Keratinocyte (primary cell): ENCODE results near the gene BHLHE23. TPM values are rescaled to one million over a fixed set of nuclear protein-coding genes. Genes with fewer than 3 reads are reported as not detected.

ENCODE experiments used
- DNase-seq: peaks from one replicate; pipeline ENCODE4 v3.0.0-alpha.2; 2011; ENCODE audit warnings: low read depth, missing footprints, low spot score
- FAIRE-seq: peaks from 2 replicates; lab custom pipeline; 2011; peaks lifted over from hg19 to GRCh38; lab: Jason Lieb, UNC
- H2AFZ ChIP-seq: 2 replicates; pipeline ENCODE4 v1.6.0; 2012; ENCODE audit warnings: low read length, control low read depth, inconsistent platforms; ENCODE audit not compliant: control insufficient read depth
- H3K27ac ChIP-seq: 2 replicates; pipeline ENCODE4 v1.5.1; 2011; ENCODE audit warnings: low read length; ENCODE audit not compliant: control insufficient read depth, insufficient read depth
- H3K27me3 ChIP-seq: 3 replicates; pipeline ENCODE4 v1.6.0; 2011; ENCODE audit warnings: low read length; ENCODE audit not compliant: control insufficient read depth, insufficient read depth; ENCODE audit errors: extremely low read depth
- H3K36me3 ChIP-seq, 2 experiments: 2 replicates in 1 of 2; 3 replicates in 1 of 2; pipeline ENCODE4 v1.5.1; 2011; ENCODE audit warnings: low read length in 2 of 2, mild to moderate bottlenecking in 1 of 2; ENCODE audit not compliant: control insufficient read depth in 2 of 2, insufficient read depth in 2 of 2; ENCODE audit errors: extremely low read depth in 1 of 2
- H3K4me1 ChIP-seq: 3 replicates; pipeline ENCODE4 v1.5.1; 2011; ENCODE audit warnings: low read length; ENCODE audit not compliant: control insufficient read depth, insufficient read depth; ENCODE audit errors: extremely low read depth
- H3K4me2 ChIP-seq: 3 replicates; pipeline ENCODE4 v1.6.0; 2011; ENCODE audit warnings: low read depth, low read length; ENCODE audit not compliant: control insufficient read depth, insufficient read depth; ENCODE audit errors: extremely low read depth
- H3K4me3 ChIP-seq, 3 experiments: fragments of 200-600 bp in 1 of 3; sonication (generic) in 1 of 3; 2 replicates in 2 of 3; 3 replicates in 1 of 3; pipeline ENCODE4 v1.5.1; 2011 to 2016; ENCODE audit warnings: low read length in 3 of 3, mild to moderate bottlenecking in 3 of 3, control low read depth in 2 of 3, inconsistent platforms in 1 of 3, low read depth in 1 of 3, mixed read lengths in 1 of 3, mixed run types in 1 of 3, moderate library complexity in 1 of 3; ENCODE audit not compliant: control insufficient read depth in 2 of 3, insufficient read depth in 2 of 3; ENCODE audit errors: extremely low read depth in 1 of 3
- H3K79me2 ChIP-seq: 2 replicates; pipeline ENCODE4 v1.6.0; 2012; ENCODE audit warnings: low read length; ENCODE audit not compliant: control insufficient read depth, insufficient read depth
- H3K9ac ChIP-seq: 3 replicates; pipeline ENCODE4 v1.6.0; 2011; ENCODE audit warnings: low read length; ENCODE audit not compliant: control insufficient read depth, insufficient read depth; ENCODE audit errors: extremely low read depth
- H3K9me1 ChIP-seq: 3 replicates; pipeline ENCODE4 v1.6.0; 2011; ENCODE audit warnings: low read length; ENCODE audit not compliant: control insufficient read depth, insufficient read depth; ENCODE audit errors: extremely low read depth
- H3K9me3 ChIP-seq: 2 replicates; pipeline ENCODE4 v1.5.1; 2012; ENCODE audit warnings: low read depth, low read length; ENCODE audit not compliant: control insufficient read depth
- H4K20me1 ChIP-seq: 3 replicates; pipeline ENCODE4 v1.6.0; 2011; ENCODE audit warnings: low read length; ENCODE audit not compliant: control insufficient read depth, insufficient read depth; ENCODE audit errors: extremely low read depth
- CTCF ChIP-seq, 3 experiments: IDR thresholded peaks in 1 of 3; conservative IDR thresholded peaks in 1 of 3; optimal IDR thresholded peaks in 1 of 3; 2 replicates in 2 of 3; 3 replicates in 1 of 3; pipeline versions ENCODE3 to v1.5.1; 2011; ENCODE audit warnings: low read length in 3 of 3, mild to moderate bottlenecking in 3 of 3, moderate library complexity in 2 of 3, control low read depth in 1 of 3, inconsistent platforms in 1 of 3; ENCODE audit not compliant: insufficient read depth in 2 of 3; ENCODE audit errors: extremely low read depth in 1 of 3
- EZH2 ChIP-seq: IDR thresholded peaks from one replicate; pipeline ENCODE4 v1.6.1; 2012; ENCODE audit warnings: inconsistent platforms, mild to moderate bottlenecking, low read length, moderate library complexity
- dilution Hi-C: fragments of 300-500 bp; cut with MboI; formaldehyde crosslinking; loops from one replicate; pipeline ENCODE4 v1.7.0; 2020; ENCODE audit warnings: low sequenced_read_pairs; ENCODE audit not compliant: extremely low pct_ligation_motif_present
- polyA plus RNA-seq, 5 experiments: library from polyadenylated mRNA; depleted of rRNA in 3 of 5; stranded (reverse) in 3 of 5; stranded (forward) in 1 of 5; unstranded in 1 of 5; fragments of >200 nt; gene quantifications; 1 replicate in 1 of 5; 2 replicates in 3 of 5; 3 replicates in 1 of 5; pipeline versions ENCODE4 v1.2.1 to v1.2.3, GENCODE V29; 2011 to 2012; ENCODE audit warnings: missing spikeins in 2 of 5, low read depth in 1 of 5, low replicate concordance in 1 of 5

BHLHE23 gene
- polyA plus RNA-seq, 1 donor (not counting 4 experiments of a cell fraction or from before 2014, with no cell fraction given), result not detected

GRCh38 chr20:62986257-62986800, 20.4 kb downstream of the BHLHE23 start:
- dilution Hi-C loops, result no loop called here
- FAIRE-seq (no peak), DNase-seq (no peak)
- Histone ChIP-seq H3K4me1 (no peaks in the 10 kb centered on the region), H3K9me3 (no peaks in the 10 kb centered on the region), H4K20me1 (no peaks in the 10 kb centered on the region), H3K9me1 (no peaks in the 10 kb centered on the region), H3K27me3 (peaks cover 40% of the 10 kb centered on the region), H3K79me2 (no peaks in the 10 kb centered on the region), H3K27ac (no peak overlapping the region), H2AFZ (no peak overlapping the region), H3K4me3 (no peak overlapping the region), H3K36me3 (no peaks in the 10 kb centered on the region), H3K9ac (no peak overlapping the region), H3K4me2 (no peak overlapping the region)
- TF ChIP-seq EZH2 (no peak), CTCF (optimal IDR thresholded peaks at IDR 0.05 in 1 of 3, IDR thresholded peaks at IDR 0.05 in 1 of 3, conservative IDR thresholded peaks at IDR 0.05 in 1 of 3; ENCODE audit: extremely low read depth in 1 of 3, insufficient read depth in 2 of 3, low read length in 3 of 3) (no peak)

GRCh38 chr20:62985444-62985778, 21.4 kb downstream of the BHLHE23 start:
- no peak for DNase-seq
- Histone ChIP-seq H3K4me3 (no peak overlapping the region), H3K9me3 (no peaks in the 10 kb centered on the region), H3K36me3 (no peaks in the 10 kb centered on the region), H3K9me1 (no peaks in the 10 kb centered on the region), H3K27me3 (peaks cover 40% of the 10 kb centered on the region), H3K27ac (no peak overlapping the region), H3K9ac (no peak overlapping the region), H2AFZ (no peak overlapping the region), H4K20me1 (no peaks in the 10 kb centered on the region), H3K4me1 (no peaks in the 10 kb centered on the region), H3K4me2 (no peak overlapping the region), H3K79me2 (no peaks in the 10 kb centered on the region)
- dilution Hi-C loops, result no loop called here
- TF ChIP-seq EZH2 (no peak), CTCF (optimal IDR thresholded peaks at IDR 0.05 in 1 of 3, IDR thresholded peaks at IDR 0.05 in 1 of 3, conservative IDR thresholded peaks at IDR 0.05 in 1 of 3; ENCODE audit: extremely low read depth in 1 of 3, insufficient read depth in 2 of 3, low read length in 3 of 3) (no peak)
- no peak for FAIRE-seq
